ENCODE measurements around the gene FAM186B. TPM values are rescaled to one million over a fixed set of nuclear protein-coding genes. Genes with fewer than 3 reads are reported as not detected.

Gene FAM186B
- polyA plus RNA-seq, 2 of the 4 experiments (the other 2 are of a cell fraction): 0.04 to 0.08 TPM

DNA sequence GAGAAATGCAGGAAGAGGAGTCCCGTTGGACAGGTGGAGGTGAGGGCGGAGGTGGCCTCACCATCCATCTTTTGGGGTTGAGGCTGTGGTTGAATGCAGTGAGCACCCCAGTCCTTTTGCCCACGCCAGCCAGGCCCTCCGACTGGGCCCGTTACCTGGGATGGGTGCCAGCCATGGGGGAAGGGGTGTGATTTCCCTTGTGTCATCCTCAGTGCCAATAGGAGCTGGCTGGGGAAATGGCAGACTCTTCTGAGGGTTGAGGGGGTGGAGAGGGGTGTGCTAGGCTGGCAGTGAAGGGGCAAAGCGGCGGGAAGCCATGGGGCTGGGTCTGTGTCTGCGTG lies 57.0 kb downstream of the FAM186B start (continued):
- TF ChIP-seq, protein P1, sequence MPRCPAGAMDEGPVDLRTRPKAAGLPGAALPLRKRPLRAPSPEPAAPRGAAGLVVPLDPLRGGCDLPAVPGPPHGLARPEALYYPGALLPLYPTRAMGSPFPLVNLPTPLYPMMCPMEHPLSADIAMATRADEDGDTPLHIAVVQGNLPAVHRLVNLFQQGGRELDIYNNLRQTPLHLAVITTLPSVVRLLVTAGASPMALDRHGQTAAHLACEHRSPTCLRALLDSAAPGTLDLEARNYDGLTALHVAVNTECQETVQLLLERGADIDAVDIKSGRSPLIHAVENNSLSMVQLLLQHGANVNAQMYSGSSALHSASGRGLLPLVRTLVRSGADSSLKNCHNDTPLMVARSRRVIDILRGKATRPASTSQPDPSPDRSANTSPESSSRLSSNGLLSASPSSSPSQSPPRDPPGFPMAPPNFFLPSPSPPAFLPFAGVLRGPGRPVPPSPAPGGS (IDR thresholded peaks at IDR 0.05): no peak
- TF ChIP-seq RCOR1 (IDR thresholded peaks at IDR 0.05; ENCODE audit: low read depth, low read length) (no peak), ZFP36 (IDR thresholded peaks at IDR 0.05; ENCODE audit: borderline replicate concordance, partially characterized antibody) (no peak), SMC3 (IDR thresholded peaks at IDR 0.05) (no peak), HDAC2 (IDR thresholded peaks at IDR 0.05) (no peak), NR3C1 (IDR thresholded peaks at IDR 0.05) (no peak), KDM1A (IDR thresholded peaks at IDR 0.05; ENCODE audit: low read depth) (no peak), MAFK (IDR thresholded peaks at IDR 0.05; ENCODE audit: partially characterized antibody) (no peak)

DNA sequence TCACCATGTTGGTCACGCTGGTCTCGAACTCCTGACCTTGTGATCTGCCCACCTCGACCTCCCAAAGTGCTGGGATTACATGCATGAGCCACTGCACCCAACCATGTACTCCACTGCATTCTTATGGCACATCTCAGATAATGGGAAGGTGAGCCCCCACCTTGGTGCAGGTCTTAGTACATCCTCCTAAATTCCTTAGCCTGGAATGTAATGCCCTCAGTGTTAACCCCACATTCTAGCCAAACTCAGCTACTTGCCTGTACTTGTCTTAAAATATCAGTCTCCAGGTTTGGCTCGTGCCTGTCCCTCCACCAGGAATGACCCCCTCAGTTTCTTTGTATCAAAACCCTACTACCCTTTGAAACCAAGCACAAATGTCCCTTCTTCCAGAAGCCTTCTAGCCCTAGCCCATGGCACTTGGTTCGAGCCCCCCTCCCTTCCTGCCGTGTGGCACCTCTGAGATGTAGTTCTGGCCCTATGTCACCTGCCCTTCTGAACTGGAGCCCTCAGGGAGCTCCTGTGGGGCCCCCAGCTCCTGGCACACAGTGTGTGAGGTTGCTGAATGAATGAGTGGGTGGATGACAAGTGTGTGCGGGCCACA lies 58.2 kb downstream of the FAM186B start:
- ChIA-PET CTCF (interaction anchor here (1.3 to 6.8 kb wide), 5 partner anchors 10 to 250 kb away, joined by 3 to 56 read pairs (median 7); no protein-coding TSS in a partner anchor), POLR2A (no interaction called here)
- no peak for DNase-seq (ENCODE audit: low read depth in 1 of 2, low spot score in 1 of 2)
- H3K27ac ChIP-seq: no peak overlapping the region
- H3K4me2 ChIP-seq: no peak overlapping the region
- H3K4me1 ChIP-seq: no peaks in the 10 kb centered on the region
- TF ChIP-seq NFE2L2 (conservative IDR thresholded peaks at IDR 0.05; ENCODE audit: low read length) (no peak), ZFP36 (IDR thresholded peaks at IDR 0.05; ENCODE audit: borderline replicate concordance, partially characterized antibody) (no peak), FOSB (CRISPR knock-in tag; IDR thresholded peaks at IDR 0.05) (no peak), GATA3 (IDR thresholded peaks at IDR 0.05; ENCODE audit: borderline replicate concordance) (no peak), CEBPB (IDR thresholded peaks at IDR 0.05) (no peak), ZC3H11A (IDR thresholded peaks at IDR 0.05) (no peak), RFX5 (IDR thresholded peaks at IDR 0.05) (no peak), POLR2AphosphoS2 (conservative IDR thresholded peaks at IDR 0.05; ENCODE audit: low read length) (no peak), EP300 (IDR thresholded peaks at IDR 0.05) (no peak), HOXA7 (CRISPR knock-in tag; IDR thresholded peaks at IDR 0.05) (no peak), RNF2 (IDR thresholded peaks at IDR 0.05; ENCODE audit: borderline replicate concordance, low read depth) (no peak), HDAC2 (IDR thresholded peaks at IDR 0.05) (no peak), JUN (IDR thresholded peaks at IDR 0.05) (no peak), CHD4 (IDR thresholded peaks at IDR 0.05; ENCODE audit: borderline replicate concordance) (no peak), SMC3 (IDR thresholded peaks at IDR 0.05) (no peak)
- TF ChIP-seq, protein P1 (IDR thresholded peaks at IDR 0.05): no peak
- TF ChIP-seq, protein P2, sequence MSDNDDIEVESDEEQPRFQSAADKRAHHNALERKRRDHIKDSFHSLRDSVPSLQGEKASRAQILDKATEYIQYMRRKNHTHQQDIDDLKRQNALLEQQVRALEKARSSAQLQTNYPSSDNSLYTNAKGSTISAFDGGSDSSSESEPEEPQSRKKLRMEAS (IDR thresholded peaks at IDR 0.05): no peak
- TF ChIP-seq, protein P3, sequence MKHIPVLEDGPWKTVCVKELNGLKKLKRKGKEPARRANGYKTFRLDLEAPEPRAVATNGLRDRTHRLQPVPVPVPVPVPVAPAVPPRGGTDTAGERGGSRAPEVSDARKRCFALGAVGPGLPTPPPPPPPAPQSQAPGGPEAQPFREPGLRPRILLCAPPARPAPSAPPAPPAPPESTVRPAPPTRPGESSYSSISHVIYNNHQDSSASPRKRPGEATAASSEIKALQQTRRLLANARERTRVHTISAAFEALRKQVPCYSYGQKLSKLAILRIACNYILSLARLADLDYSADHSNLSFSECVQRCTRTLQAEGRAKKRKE (CRISPR knock-in tag; IDR thresholded peaks at IDR 0.05; ENCODE audit: low read depth): no peak
- TF ChIP-seq, protein P4, sequence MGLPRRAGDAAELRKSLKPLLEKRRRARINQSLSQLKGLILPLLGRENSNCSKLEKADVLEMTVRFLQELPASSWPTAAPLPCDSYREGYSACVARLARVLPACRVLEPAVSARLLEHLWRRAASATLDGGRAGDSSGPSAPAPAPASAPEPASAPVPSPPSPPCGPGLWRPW (IDR thresholded peaks at IDR 0.05): no peak
- WGBS (ENCODE audit: missing lambda C conversion rate): 50% methylated on average over 7 of the region's 7 CpGs
- ATAC-seq: no peak
- H3K9me3 ChIP-seq: no peaks in the 10 kb centered on the region
- H3K4me3 ChIP-seq: no peak overlapping the region
- FAIRE-seq: no peak

Data from A549 (cell line).